Stimulated activated naive B cell treated with anti-CD40 and anti-IgM and Interleukin-4, amounts not matched to agents 10 μg/mL and 1 μg/mL and 100 μg/mL, for 72 hours (primary cell): ENCODE results near the gene SBF2.
A peak's percentile ranks its signal among the peaks of the same experiment; 100 is the strongest.
"Not testable (repeated sequence)": the region's sequence is repeated elsewhere in the genome, so short reads cannot be mapped to it uniquely, and the experiment has no call there.

Experiments used
- ATAC-seq, 2 donors: fragments of 150-1000 bp; cut with Tn5 transposase; replicated peaks; 2 replicates each; pipeline ENCODE4 v1.10.0; 2021; ENCODE audit warnings: moderate library complexity in 1 of 2
- DNase-seq: peaks from one replicate; pipeline ENCODE4 v3.0.0; 2021
- H3K27ac Mint-ChIP-seq: one replicate; pipeline ENCODE4 v1.8.0; 2022; ENCODE audit warnings: mild to moderate bottlenecking, mixed read lengths
- H3K27me3 Mint-ChIP-seq, 2 donors: one replicate each; pipeline ENCODE4 v1.8.0; 2022; ENCODE audit warnings: mixed read lengths in 2 of 2
- H3K36me3 Mint-ChIP-seq, 2 donors: one replicate each; pipeline ENCODE4 v1.8.0; 2022; ENCODE audit warnings: mixed read lengths in 2 of 2, mild to moderate bottlenecking in 1 of 2
- H3K4me1 Mint-ChIP-seq, 2 donors: one replicate each; pipeline ENCODE4 v1.8.0; 2022; ENCODE audit warnings: mixed read lengths in 2 of 2, mild to moderate bottlenecking in 1 of 2
- H3K4me3 Mint-ChIP-seq, 2 donors: one replicate each; pipeline ENCODE4 v1.8.0; 2022; ENCODE audit warnings: mild to moderate bottlenecking in 2 of 2, mixed read lengths in 2 of 2, moderate library complexity in 1 of 2
- H3K9me3 Mint-ChIP-seq, 2 donors: one replicate each; pipeline ENCODE4 v1.8.0; 2022; ENCODE audit warnings: mixed read lengths in 2 of 2, mild to moderate bottlenecking in 1 of 2

Gene SBF2

GRCh38 chr11:9747229-9747628, 546.8 kb downstream of the SBF2 start:
- Mint-ChIP-seq H3K9me3 (no peaks in the 10 kb centered on the region), H3K36me3 (peaks cover 46 to 61% of the 10 kb centered on the region in 2 donors), H3K27me3 (no peaks in the 10 kb centered on the region), H3K4me3 (peak overlapping the region; percentile 72 to 73), H3K27ac (peak overlapping the region; percentile 60), H3K4me1 (peaks cover 47 to 57% of the 10 kb centered on the region in 2 donors)
- no peak for DNase-seq
- ATAC-seq = no peak

DNA sequence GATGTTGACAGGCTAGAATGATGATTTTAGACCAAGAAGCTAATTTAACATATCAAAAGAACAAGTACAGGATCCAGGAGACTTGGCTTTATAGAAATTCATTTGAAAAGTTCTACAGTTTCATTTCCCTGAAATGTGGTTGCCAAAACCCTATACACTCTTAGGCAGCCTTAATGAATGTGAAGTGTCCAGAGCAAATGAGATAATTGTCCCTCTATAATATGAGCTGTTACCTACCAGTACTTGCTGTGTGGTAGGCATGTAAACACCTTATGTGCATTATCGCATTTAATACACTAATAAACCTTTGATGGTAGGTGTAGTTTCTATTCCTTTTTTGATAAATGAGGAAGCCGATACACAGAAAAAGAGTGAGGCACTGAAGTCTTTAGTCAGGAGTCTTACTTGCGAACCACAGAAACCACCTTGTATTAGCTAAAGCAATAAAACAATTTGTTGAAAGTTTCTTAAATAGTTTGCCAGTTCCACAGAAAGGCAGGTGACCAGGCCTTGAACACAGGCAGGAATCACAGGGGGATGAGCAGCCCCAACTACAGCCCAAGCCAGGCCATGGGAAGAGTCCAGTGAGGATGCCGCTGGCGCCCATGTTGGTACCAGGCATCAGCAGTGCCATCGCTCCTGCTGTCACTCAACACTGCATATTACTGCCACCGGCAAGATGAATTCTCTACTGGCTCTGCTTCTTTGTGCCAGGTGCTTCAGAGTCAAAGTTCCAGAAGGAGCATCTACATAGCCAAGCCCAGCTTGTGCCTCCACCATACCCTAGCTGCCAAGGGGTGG, 548.4 kb downstream of the SBF2 start:
- ATAC-seq (peak; percentile 87 to 88), DNase-seq (peak; percentile 36)
- no peaks in the 10 kb centered on the region for H3K9me3 Mint-ChIP-seq
- H3K4me3 Mint-ChIP-seq = peak overlapping the region; percentile 52 to 59
- H3K4me1 Mint-ChIP-seq = peaks cover 46 to 57% of the 10 kb centered on the region in 2 donors
- no peaks in the 10 kb centered on the region for H3K27me3 Mint-ChIP-seq
- peaks cover 54 to 59% of the 10 kb centered on the region in 2 donors for H3K36me3 Mint-ChIP-seq
- peak overlapping the region; percentile 60 for H3K27ac Mint-ChIP-seq

DNA sequence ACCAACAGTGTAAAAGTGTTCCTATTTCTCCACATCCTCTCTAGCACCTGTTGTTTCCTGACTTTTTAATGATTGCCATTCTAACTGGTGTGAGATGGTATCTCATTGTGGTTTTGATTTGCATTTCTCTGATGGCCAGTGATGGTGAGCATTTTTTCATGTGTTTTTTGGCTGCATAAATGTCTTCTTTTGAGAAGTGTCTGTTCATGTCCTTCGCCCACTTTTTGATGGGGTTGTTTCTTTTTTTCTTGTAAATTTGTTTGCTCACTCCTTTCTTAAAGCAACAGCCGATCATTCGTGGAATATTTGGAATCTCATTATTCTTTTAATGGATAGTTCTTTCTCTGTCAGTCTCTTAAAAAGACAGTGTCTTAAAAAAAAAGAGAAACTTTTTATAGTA, 550.5 kb downstream of the SBF2 start:
- H3K27ac Mint-ChIP-seq, H3K9me3 Mint-ChIP-seq, ATAC-seq, H3K4me3 Mint-ChIP-seq, DNase-seq, H3K27me3 Mint-ChIP-seq: not testable (repeated sequence)
- Mint-ChIP-seq H3K4me1 (peaks cover 52 to 63% of the 10 kb centered on the region in 2 donors), H3K36me3 (peaks cover 60 to 61% of the 10 kb centered on the region in 2 donors)

DNA sequence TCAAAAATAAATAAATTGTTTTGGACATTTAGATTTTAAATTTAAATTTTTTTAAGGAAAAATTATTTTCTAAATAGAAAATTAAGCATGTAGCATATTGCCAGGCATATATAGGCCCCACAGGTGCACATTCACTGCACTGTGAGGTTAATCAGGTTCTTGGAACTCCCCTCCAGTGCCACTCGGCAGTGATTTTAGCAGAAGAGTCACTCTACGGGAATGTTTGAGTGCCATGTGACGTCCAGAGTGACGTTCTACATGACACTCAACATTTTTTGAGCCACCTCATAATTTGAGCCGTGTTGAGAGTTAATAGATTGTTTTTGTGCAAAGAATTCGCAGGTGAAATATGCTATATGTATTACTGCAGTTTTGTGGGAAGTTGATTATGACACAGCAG, 552.8 kb downstream of the SBF2 start:
- ATAC-seq (no peak), DNase-seq (no peak)
- peak overlapping the region; percentile 17 to 32 for H3K4me3 Mint-ChIP-seq
- peak overlapping the region; percentile 83 for H3K27ac Mint-ChIP-seq
- no peaks in the 10 kb centered on the region for H3K27me3 Mint-ChIP-seq
- H3K9me3 Mint-ChIP-seq = no peaks in the 10 kb centered on the region
- H3K4me1 Mint-ChIP-seq = peaks cover 44 to 63% of the 10 kb centered on the region in 2 donors
- H3K36me3 Mint-ChIP-seq = peaks cover 55 to 57% of the 10 kb centered on the region in 2 donors

DNA sequence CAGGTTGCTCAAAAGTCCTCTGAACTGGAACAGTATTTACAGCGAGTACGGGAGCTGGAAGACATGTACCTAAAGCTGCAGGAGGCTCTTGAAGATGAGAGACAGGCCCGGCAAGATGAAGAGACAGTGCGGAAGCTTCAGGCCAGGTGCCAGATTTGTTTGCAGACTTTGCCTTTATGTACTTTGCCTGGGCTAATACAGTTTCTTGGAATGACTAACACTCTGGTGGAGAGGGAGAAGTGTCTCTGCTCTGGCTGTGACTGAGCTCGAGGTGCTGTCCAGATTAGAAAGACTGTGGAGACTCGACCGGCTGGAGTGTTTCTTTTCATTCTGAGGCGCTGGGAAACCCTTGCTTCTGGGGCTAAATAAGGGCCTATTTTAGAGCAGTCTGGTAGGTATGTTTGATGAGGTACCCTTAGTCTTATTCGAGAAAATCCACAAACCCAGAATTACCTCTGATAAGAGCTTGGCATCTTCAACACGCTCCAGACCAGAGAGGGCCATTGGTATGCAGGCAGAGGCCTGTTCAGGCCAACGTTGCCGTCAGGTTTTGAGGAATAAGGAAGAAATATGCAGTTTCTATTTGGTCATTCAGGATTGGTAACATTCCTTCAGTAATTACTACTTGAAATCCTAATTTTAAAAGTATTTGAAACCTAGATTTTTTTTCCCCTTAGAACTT, 553.7 kb downstream of the SBF2 start:
- H3K27me3 Mint-ChIP-seq = no peaks in the 10 kb centered on the region
- peaks cover 41 to 63% of the 10 kb centered on the region in 2 donors for H3K4me1 Mint-ChIP-seq
- peaks cover 57 to 59% of the 10 kb centered on the region in 2 donors for H3K36me3 Mint-ChIP-seq
- DNase-seq (no peak), ATAC-seq (peak in 1 of 2 donors; percentile 32)
- H3K27ac Mint-ChIP-seq = peak overlapping the region; percentile 95
- no peaks in the 10 kb centered on the region for H3K9me3 Mint-ChIP-seq
- peak overlapping the region; percentile 22 to 83 for H3K4me3 Mint-ChIP-seq

GRCh38 chr11:9739123-9739900, 554.7 kb downstream of the SBF2 start:
- Mint-ChIP-seq H3K9me3 (no peaks in the 10 kb centered on the region), H3K36me3 (peaks cover 60 to 64% of the 10 kb centered on the region in 2 donors), H3K4me1 (peaks cover 40 to 62% of the 10 kb centered on the region in 2 donors), H3K4me3 (peak overlapping the region; percentile 72 to 83), H3K27me3 (no peaks in the 10 kb centered on the region), H3K27ac (peak overlapping the region; percentile 95)
- ATAC-seq (peak; percentile 93), DNase-seq (no peak)

GRCh38 chr11:9738707-9739106, 555.3 kb downstream of the SBF2 start:
- DNase-seq (no peak), ATAC-seq (no peak)
- Mint-ChIP-seq H3K4me1 (peaks cover 43 to 68% of the 10 kb centered on the region in 2 donors), H3K9me3 (no peaks in the 10 kb centered on the region), H3K27me3 (no peaks in the 10 kb centered on the region), H3K36me3 (peaks cover 63 to 69% of the 10 kb centered on the region in 2 donors), H3K4me3 (peak overlapping the region; percentile 72 to 83), H3K27ac (peak overlapping the region; percentile 95)

- DNase-seq = no peak
- H3K27ac Mint-ChIP-seq = peak overlapping the region; percentile 95
- H3K4me1 Mint-ChIP-seq = peaks cover 46 to 72% of the 10 kb centered on the region in 2 donors
- peak overlapping the region; percentile 75 to 83 for H3K4me3 Mint-ChIP-seq
- no peaks in the 10 kb centered on the region for H3K27me3 Mint-ChIP-seq
- peaks cover 63 to 74% of the 10 kb centered on the region in 2 donors for H3K36me3 Mint-ChIP-seq
- ATAC-seq = peak; percentile 38 to 42
- no peaks in the 10 kb centered on the region for H3K9me3 Mint-ChIP-seq
Observed at GRCh38 chr11:9738116-9738515, 555.9 kb downstream of the SBF2 start.

DNA sequence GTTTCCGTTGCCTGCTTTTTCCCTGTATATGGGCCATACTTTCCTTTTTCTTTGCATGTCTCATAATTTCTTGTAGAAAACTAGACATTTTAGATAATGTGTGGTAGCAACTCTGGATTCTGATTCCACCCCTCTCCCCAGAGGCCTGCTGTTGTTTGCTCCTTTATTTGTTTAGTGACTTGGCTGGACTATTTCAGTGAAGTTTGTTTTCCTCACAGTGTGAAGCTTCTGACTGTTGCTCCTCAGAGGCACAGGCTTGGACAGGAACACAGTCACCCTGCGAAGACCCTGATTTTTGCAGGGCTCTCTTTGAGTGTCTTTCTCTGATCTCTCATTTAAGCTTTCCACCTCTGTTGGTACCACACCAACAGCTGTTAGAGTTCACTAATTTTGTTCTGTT, 557.7 kb downstream of the SBF2 start:
- peak overlapping the region; percentile 93 for H3K27ac Mint-ChIP-seq
- H3K36me3 Mint-ChIP-seq = peaks cover 67 to 81% of the 10 kb centered on the region in 2 donors
- H3K9me3 Mint-ChIP-seq = no peaks in the 10 kb centered on the region
- peak overlapping the region; percentile 11 to 37 for H3K4me3 Mint-ChIP-seq
- peaks cover 60 to 89% of the 10 kb centered on the region in 2 donors for H3K4me1 Mint-ChIP-seq
- ATAC-seq (no peak), DNase-seq (no peak)
- no peaks in the 10 kb centered on the region for H3K27me3 Mint-ChIP-seq

- peaks cover 69 to 83% of the 10 kb centered on the region in 2 donors for H3K36me3 Mint-ChIP-seq
- H3K4me1 Mint-ChIP-seq = peaks cover 61 to 92% of the 10 kb centered on the region in 2 donors
- ATAC-seq (no peak), DNase-seq (no peak)
- H3K4me3 Mint-ChIP-seq = peak overlapping the region; percentile 3 to 42
- no peaks in the 10 kb centered on the region for H3K9me3 Mint-ChIP-seq
- H3K27ac Mint-ChIP-seq = peak overlapping the region; percentile 93
- H3K27me3 Mint-ChIP-seq = no peaks in the 10 kb centered on the region
Observed at GRCh38 chr11:9735919-9736318, 558.1 kb downstream of the SBF2 start.

- H3K9me3 Mint-ChIP-seq = no peaks in the 10 kb centered on the region
- peaks cover 61 to 88% of the 10 kb centered on the region in 2 donors for H3K4me1 Mint-ChIP-seq
- H3K4me3 Mint-ChIP-seq = peak overlapping the region; percentile 19 to 42
- DNase-seq (no peak), ATAC-seq (no peak)
- peak overlapping the region; percentile 53 for H3K27ac Mint-ChIP-seq
- H3K27me3 Mint-ChIP-seq = no peaks in the 10 kb centered on the region
- H3K36me3 Mint-ChIP-seq = peaks cover 68 to 80% of the 10 kb centered on the region in 2 donors
Observed at GRCh38 chr11:9735236-9735635, 558.8 kb downstream of the SBF2 start.

GRCh38 chr11:9733212-9733611, 560.8 kb downstream of the SBF2 start:
- Mint-ChIP-seq H3K27me3 (no peaks in the 10 kb centered on the region), H3K9me3 (no peaks in the 10 kb centered on the region), H3K4me3 (no peak overlapping the region), H3K27ac (peak overlapping the region; percentile 82), H3K4me1 (peaks cover 57 to 87% of the 10 kb centered on the region in 2 donors), H3K36me3 (peaks cover 61 to 78% of the 10 kb centered on the region in 2 donors)
- ATAC-seq = peak; percentile 57 to 61
- no peak for DNase-seq

- Mint-ChIP-seq H3K36me3 (peaks cover 63 to 79% of the 10 kb centered on the region in 2 donors), H3K27me3 (no peaks in the 10 kb centered on the region), H3K4me3 (peak overlapping the region; percentile 19 to 35), H3K9me3 (no peaks in the 10 kb centered on the region), H3K4me1 (peaks cover 58 to 87% of the 10 kb centered on the region in 2 donors), H3K27ac (peak overlapping the region; percentile 82)
- ATAC-seq (no peak), DNase-seq (no peak)
Observed at GRCh38 chr11:9732453-9732852, 561.6 kb downstream of the SBF2 start.

DNA sequence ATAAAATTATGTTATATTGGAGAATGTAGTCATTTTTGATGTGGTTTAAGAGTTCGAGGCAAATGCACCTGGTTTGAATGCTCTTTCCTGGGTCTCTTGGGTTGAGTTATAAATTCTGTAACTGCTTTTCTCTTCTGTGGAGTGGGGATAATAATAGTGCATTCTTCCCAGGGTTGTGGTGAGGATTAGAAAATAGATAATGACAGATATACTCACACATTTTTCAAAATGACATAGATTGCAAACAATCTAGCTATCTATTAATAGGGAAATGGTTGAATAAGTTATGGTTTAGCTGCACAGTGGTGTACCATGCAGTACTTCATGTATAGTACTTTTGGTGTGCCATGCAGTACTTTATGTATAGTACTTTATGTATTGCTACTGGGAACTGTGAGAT, 562.8 kb downstream of the SBF2 start:
- Mint-ChIP-seq H3K9me3 (no peaks in the 10 kb centered on the region), H3K4me1 (peaks cover 54 to 87% of the 10 kb centered on the region in 2 donors), H3K36me3 (peaks cover 60 to 75% of the 10 kb centered on the region in 2 donors), H3K27ac (peak overlapping the region; percentile 85), H3K4me3 (peak overlapping the region; percentile 10 to 20), H3K27me3 (no peaks in the 10 kb centered on the region)
- ATAC-seq (no peak), DNase-seq (no peak)
